ENCODE results near the gene RGS8.

RGS8 gene

GRCh38 chr1:182684116-182684828 lies at the start of gene RGS8:
RGS8 (minus strand) TSS chr1:182684587; CDS start chr1:182669649, 14,938 bp downstream.
- no peak for DNase-seq

GRCh38 chr1:182731852-182732575 lies 47.6 kb upstream of the RGS8 start:
- DNase-seq: no peak

- no peak for DNase-seq
Observed at GRCh38 chr1:182726912-182727311, 42.5 kb upstream of the RGS8 start.

- no peak for DNase-seq
Observed at GRCh38 chr1:182725259-182726255, 41.2 kb upstream of the RGS8 start.

- no peak for DNase-seq
Observed at GRCh38 chr1:182724215-182724614, 39.8 kb upstream of the RGS8 start.

- DNase-seq: no peak
Observed at GRCh38 chr1:182723200-182723599, 38.8 kb upstream of the RGS8 start.

GRCh38 chr1:182721525-182721924 lies 37.1 kb upstream of the RGS8 start:
- DNase-seq: no peak

GRCh38 chr1:182720463-182720862 lies 36.1 kb upstream of the RGS8 start:
- no peak for DNase-seq

GRCh38 chr1:182719553-182719952 lies 35.2 kb upstream of the RGS8 start:
- DNase-seq: no peak

GRCh38 chr1:182718311-182718710 lies 33.9 kb upstream of the RGS8 start:
- DNase-seq: peak; percentile 21

GRCh38 chr1:182716740-182717720 lies 32.6 kb upstream of the RGS8 start:
- DNase-seq: no peak

- no peak for DNase-seq
Observed at GRCh38 chr1:182715531-182715930, 31.1 kb upstream of the RGS8 start.

GRCh38 chr1:182714546-182714945 lies 30.2 kb upstream of the RGS8 start:
- no peak for DNase-seq

- DNase-seq: no peak
Observed at GRCh38 chr1:182713939-182714338, 29.6 kb upstream of the RGS8 start.

- no peak for DNase-seq
Observed at GRCh38 chr1:182713492-182713891, 29.1 kb upstream of the RGS8 start.

- no peak for DNase-seq
Observed at GRCh38 chr1:182709855-182710254, 25.5 kb upstream of the RGS8 start.

GRCh38 chr1:182709225-182709764 lies 24.9 kb upstream of the RGS8 start:
- DNase-seq: no peak

- DNase-seq: no peak
Observed at GRCh38 chr1:182707122-182707521, 22.7 kb upstream of the RGS8 start.

- no peak for DNase-seq
Observed at GRCh38 chr1:182704677-182705076, 20.3 kb upstream of the RGS8 start.

GRCh38 chr1:182703539-182703938 lies 19.2 kb upstream of the RGS8 start:
- DNase-seq: no peak

- no peak for DNase-seq
Observed at GRCh38 chr1:182702826-182703524, 18.6 kb upstream of the RGS8 start.
